Osteoblast (primary cell): Measurements from ENCODE around the gene RGL3. TPM values are rescaled to one million over a fixed set of nuclear protein-coding genes. Genes with fewer than 3 reads are reported as not detected.

Experiments
- DNase-seq: peaks from one replicate; pipeline ENCODE4 v3.0.0; 2011; ENCODE audit warnings: low spot score, mixed read lengths; ENCODE audit not compliant: insufficient read length; ENCODE audit errors: missing footprints
- H2AFZ ChIP-seq: 2 replicates; pipeline ENCODE4 v1.6.0; 2011; ENCODE audit warnings: mild to moderate bottlenecking, low read length
- H3K27ac ChIP-seq: 2 replicates; pipeline ENCODE4 v1.5.1; 2011; ENCODE audit warnings: mild to moderate bottlenecking, low read depth, low read length, moderate library complexity
- H3K27me3 ChIP-seq: 2 replicates; pipeline ENCODE4 v1.6.0; 2012; ENCODE audit warnings: mild to moderate bottlenecking, control low read depth, inconsistent platforms, low read length, moderate library complexity; ENCODE audit not compliant: insufficient read depth
- H3K36me3 ChIP-seq: 2 replicates; pipeline ENCODE4 v1.5.1; 2011; ENCODE audit warnings: mild to moderate bottlenecking, low read length, control low read depth, moderate library complexity; ENCODE audit not compliant: insufficient read depth
- H3K4me1 ChIP-seq: 2 replicates; pipeline ENCODE4 v1.5.1; 2011; ENCODE audit warnings: mild to moderate bottlenecking, low read length, control low read depth, moderate library complexity; ENCODE audit not compliant: insufficient read depth
- H3K4me2 ChIP-seq: 2 replicates; pipeline ENCODE4 v1.6.0; 2011; ENCODE audit warnings: mild to moderate bottlenecking, low read length; ENCODE audit not compliant: insufficient read depth
- H3K4me3 ChIP-seq: fragments of 200-600 bp; sonication (generic); 3 replicates; pipeline ENCODE4 v1.5.1; 2012; ENCODE audit warnings: mild to moderate bottlenecking, low read length, inconsistent platforms; ENCODE audit not compliant: insufficient read depth
- H3K79me2 ChIP-seq: 2 replicates; pipeline ENCODE4 v1.6.0; 2012; ENCODE audit warnings: mild to moderate bottlenecking, low read length, control low read depth, inconsistent platforms; ENCODE audit not compliant: insufficient read depth
- H3K9me3 ChIP-seq: 2 replicates; pipeline ENCODE4 v1.5.1; 2011; ENCODE audit warnings: low read depth, low read length, control low read depth
- H4K20me1 ChIP-seq: 2 replicates; pipeline ENCODE4 v1.6.0; 2012; ENCODE audit warnings: mild to moderate bottlenecking, low read length, control low read depth; ENCODE audit not compliant: insufficient read depth
- total RNA-seq: library from RNA; depleted of rRNA; stranded (reverse); fragments of >200 nt; gene quantifications from 2 replicates; pipeline ENCODE4 v1.2.3, GENCODE V29; 2012
- TF ChIP-seq, protein P1 (sequence below): IDR thresholded peaks from 2 replicates; pipeline ENCODE4 v1.5.1; 2011; ENCODE audit warnings: mild to moderate bottlenecking, low read depth, low read length, moderate library complexity; ENCODE audit errors: extremely low read depth

The RGL3 gene
- total RNA-seq, 1 donor: 0.36 TPM

DNA sequence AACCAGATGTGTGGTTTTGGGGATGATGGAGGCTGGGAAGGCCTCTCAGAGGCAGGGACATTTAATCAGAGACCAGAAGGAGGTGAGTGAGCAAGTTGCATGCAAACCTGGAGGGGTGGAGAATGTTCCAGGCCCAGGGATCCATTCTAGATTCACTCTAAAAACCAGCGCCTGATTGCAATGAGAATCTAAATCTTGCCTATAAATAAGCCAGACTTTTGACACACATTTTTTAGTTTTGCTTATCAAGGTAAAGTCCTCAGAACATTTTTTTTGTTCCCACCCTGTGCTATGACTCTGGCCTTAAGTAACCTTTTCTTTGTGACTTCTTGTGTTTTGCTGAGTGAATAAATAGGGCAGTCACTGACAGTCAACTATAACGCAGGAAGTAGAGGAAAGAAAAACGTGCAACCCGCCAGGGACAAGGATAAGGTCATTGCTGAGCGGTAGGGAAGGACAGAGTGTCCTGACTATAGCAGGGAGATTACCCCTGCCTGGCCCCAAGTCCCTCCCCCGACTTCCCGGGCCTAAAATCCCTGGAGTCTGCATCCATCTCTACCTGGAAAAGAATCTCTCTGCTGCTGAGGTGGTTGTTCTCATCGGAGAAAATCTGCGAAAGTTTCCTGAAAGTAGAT lies 14.4 kb downstream of the RGL3 start:
- Histone ChIP-seq H3K9me3 (no peaks in the 10 kb centered on the region), H3K4me2 (no peak overlapping the region), H4K20me1 (no peaks in the 10 kb centered on the region), H2AFZ (no peak overlapping the region), H3K27ac (no peak overlapping the region), H3K4me1 (no peaks in the 10 kb centered on the region), H3K4me3 (no peak overlapping the region), H3K27me3 (no peaks in the 10 kb centered on the region), H3K36me3 (no peaks in the 10 kb centered on the region), H3K79me2 (no peaks in the 10 kb centered on the region)
- TF ChIP-seq, protein P1, sequence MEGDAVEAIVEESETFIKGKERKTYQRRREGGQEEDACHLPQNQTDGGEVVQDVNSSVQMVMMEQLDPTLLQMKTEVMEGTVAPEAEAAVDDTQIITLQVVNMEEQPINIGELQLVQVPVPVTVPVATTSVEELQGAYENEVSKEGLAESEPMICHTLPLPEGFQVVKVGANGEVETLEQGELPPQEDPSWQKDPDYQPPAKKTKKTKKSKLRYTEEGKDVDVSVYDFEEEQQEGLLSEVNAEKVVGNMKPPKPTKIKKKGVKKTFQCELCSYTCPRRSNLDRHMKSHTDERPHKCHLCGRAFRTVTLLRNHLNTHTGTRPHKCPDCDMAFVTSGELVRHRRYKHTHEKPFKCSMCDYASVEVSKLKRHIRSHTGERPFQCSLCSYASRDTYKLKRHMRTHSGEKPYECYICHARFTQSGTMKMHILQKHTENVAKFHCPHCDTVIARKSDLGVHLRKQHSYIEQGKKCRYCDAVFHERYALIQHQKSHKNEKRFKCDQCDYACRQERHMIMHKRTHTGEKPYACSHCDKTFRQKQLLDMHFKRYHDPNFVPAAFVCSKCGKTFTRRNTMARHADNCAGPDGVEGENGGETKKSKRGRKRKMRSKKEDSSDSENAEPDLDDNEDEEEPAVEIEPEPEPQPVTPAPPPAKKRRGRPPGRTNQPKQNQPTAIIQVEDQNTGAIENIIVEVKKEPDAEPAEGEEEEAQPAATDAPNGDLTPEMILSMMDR: no peak
- peak; percentile 68 for DNase-seq

GRCh38 chr19:11401808-11402543 lies 17.1 kb downstream of the RGL3 start:
- Histone ChIP-seq H3K27me3 (no peaks in the 10 kb centered on the region), H3K36me3 (no peaks in the 10 kb centered on the region), H4K20me1 (no peaks in the 10 kb centered on the region), H3K4me3 (no peak overlapping the region), H3K4me2 (no peak overlapping the region), H3K27ac (no peak overlapping the region), H3K4me1 (no peaks in the 10 kb centered on the region), H3K9me3 (no peaks in the 10 kb centered on the region), H2AFZ (no peak overlapping the region), H3K79me2 (no peaks in the 10 kb centered on the region)
- TF ChIP-seq, protein P1: no peak
- peak; percentile 68 for DNase-seq

GRCh38 chr19:11400798-11401197 lies 18.3 kb downstream of the RGL3 start:
- DNase-seq: peak; percentile 81
- no peak overlapping the region for H2AFZ ChIP-seq
- H3K36me3 ChIP-seq: no peaks in the 10 kb centered on the region
- TF ChIP-seq, protein P1: no peak
- H3K4me3 ChIP-seq: no peak overlapping the region
- no peak overlapping the region for H3K4me2 ChIP-seq
- H3K9me3 ChIP-seq: no peaks in the 10 kb centered on the region
- no peaks in the 10 kb centered on the region for H3K27me3 ChIP-seq
- no peaks in the 10 kb centered on the region for H4K20me1 ChIP-seq
- H3K79me2 ChIP-seq: no peaks in the 10 kb centered on the region
- H3K27ac ChIP-seq: no peak overlapping the region
- no peaks in the 10 kb centered on the region for H3K4me1 ChIP-seq

DNA sequence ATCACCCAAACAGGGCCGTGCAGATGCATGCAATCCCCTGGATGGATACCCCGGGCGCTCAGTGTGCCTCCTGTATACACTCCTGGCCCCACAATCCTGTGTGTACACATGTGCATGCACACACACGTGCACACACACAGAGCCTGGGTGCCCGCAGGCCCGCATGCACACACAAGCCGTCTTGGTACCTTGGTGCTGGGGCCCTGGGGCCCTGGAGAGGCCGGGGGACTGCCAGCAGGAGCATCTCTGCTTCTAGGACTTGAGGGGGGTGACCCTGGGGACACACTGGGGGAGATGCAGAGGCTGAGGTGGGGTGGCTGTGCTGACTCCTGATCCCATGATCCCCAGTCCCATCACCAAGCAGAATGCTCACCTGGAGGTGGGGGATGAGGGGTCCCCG lies 19.4 kb downstream of the RGL3 start:
- Histone ChIP-seq H3K79me2 (no peaks in the 10 kb centered on the region), H3K4me3 (no peak overlapping the region), H2AFZ (no peak overlapping the region), H4K20me1 (no peaks in the 10 kb centered on the region), H3K27ac (no peak overlapping the region), H3K4me1 (no peaks in the 10 kb centered on the region), H3K4me2 (no peak overlapping the region), H3K9me3 (no peaks in the 10 kb centered on the region), H3K27me3 (no peaks in the 10 kb centered on the region), H3K36me3 (no peaks in the 10 kb centered on the region)
- no peak for DNase-seq
- TF ChIP-seq, protein P1: no peak
